WTC11 (cell line): ENCODE results near the gene FOXC2.

Experiments used
- CREB1 ChIP-seq: sonication (generic); formaldehyde crosslinking; IDR thresholded peaks from 2 replicates; pipeline ENCODE4 v1.8.0; 2023; ENCODE audit warnings: mild to moderate bottlenecking, missing genetic modification reagents
- JUN ChIP-seq: sonication (generic); formaldehyde crosslinking; IDR thresholded peaks from 2 replicates; pipeline ENCODE4 v1.8.0; 2023; ENCODE audit warnings: mild to moderate bottlenecking, missing genetic modification reagents
- ZSCAN18 ChIP-seq: fragments of 250-450 bp; sonication (Bioruptor Pico); IDR thresholded peaks from 2 replicates; pipeline ENCODE4 v2.1.2; 2022; ENCODE audit warnings: mild to moderate bottlenecking, moderate library complexity

- TF ChIP-seq CREB1 (CRISPR knock-in tag) (no peak), ZSCAN18 (CRISPR knock-in tag) (no peak), JUN (no peak)
Observed at GRCh38 chr16:86609115-86609514, 42.5 kb downstream of the FOXC2 start.
